ENCODE measurements around the gene TPSB2.

DNA sequence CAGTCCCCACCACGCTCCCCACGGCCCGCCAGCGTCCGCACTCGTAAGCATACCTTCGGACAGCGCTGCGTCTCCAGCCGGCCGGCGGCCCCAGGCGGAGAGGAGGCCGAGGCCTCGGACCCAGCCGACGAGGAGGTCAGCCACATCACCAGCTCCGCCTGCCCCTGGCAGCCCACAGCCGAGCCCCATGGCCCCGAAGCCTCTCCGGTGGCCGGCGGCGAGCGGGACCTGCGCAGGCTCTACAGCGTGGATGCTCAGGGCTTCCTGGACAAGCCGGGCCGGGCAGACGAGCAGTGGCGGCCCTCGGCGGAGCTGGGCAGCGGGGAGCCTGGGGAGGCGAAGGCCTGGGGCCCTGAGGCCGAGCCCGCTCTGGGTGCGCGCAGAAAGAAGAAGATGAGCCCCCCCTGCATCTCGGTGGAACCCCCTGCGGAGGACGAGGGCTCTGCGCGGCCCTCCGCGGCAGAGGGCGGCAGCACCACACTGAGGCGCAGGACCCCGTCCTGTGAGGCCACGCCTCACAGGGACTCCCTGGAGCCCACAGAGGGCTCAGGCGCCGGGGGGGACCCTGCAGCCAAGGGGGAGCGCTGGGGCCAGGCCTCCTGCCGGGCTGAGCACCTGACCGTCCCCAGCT is 9.8 kb downstream of the TPSB2 start:
- TF ChIP-seq, protein P1, sequence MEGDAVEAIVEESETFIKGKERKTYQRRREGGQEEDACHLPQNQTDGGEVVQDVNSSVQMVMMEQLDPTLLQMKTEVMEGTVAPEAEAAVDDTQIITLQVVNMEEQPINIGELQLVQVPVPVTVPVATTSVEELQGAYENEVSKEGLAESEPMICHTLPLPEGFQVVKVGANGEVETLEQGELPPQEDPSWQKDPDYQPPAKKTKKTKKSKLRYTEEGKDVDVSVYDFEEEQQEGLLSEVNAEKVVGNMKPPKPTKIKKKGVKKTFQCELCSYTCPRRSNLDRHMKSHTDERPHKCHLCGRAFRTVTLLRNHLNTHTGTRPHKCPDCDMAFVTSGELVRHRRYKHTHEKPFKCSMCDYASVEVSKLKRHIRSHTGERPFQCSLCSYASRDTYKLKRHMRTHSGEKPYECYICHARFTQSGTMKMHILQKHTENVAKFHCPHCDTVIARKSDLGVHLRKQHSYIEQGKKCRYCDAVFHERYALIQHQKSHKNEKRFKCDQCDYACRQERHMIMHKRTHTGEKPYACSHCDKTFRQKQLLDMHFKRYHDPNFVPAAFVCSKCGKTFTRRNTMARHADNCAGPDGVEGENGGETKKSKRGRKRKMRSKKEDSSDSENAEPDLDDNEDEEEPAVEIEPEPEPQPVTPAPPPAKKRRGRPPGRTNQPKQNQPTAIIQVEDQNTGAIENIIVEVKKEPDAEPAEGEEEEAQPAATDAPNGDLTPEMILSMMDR (IDR thresholded peaks at IDR 0.05; ENCODE audit: insufficient read depth, low read depth, low read length), result no peak
- no peak for TF ChIP-seq EZH2 (IDR thresholded peaks at IDR 0.05; ENCODE audit: insufficient read depth, low read length)

Data from astrocyte (in vitro differentiated cells and primary cell).